Fibroblast of gingiva (primary cell): ENCODE results near the gene ITGB7.

Experiments
- DNase-seq: peaks from one replicate; pipeline ENCODE4 v3.0.0-alpha.2; 2011; ENCODE audit warnings: low read depth

Gene ITGB7

DNA sequence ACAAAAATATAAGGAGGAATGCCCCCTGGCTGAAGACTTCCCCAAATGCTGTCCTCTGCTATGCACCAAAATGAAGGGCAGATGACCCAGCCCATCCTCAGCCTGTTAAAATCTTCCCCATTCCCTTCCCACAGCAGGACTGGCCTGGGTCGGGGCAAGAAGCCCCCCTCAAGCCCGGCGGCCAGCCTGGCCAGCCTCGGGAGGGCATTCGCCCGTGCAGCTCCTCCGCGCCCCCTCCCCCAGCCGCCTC is 24.5 kb upstream of the ITGB7 start:
- DNase-seq, result no peak

DNA sequence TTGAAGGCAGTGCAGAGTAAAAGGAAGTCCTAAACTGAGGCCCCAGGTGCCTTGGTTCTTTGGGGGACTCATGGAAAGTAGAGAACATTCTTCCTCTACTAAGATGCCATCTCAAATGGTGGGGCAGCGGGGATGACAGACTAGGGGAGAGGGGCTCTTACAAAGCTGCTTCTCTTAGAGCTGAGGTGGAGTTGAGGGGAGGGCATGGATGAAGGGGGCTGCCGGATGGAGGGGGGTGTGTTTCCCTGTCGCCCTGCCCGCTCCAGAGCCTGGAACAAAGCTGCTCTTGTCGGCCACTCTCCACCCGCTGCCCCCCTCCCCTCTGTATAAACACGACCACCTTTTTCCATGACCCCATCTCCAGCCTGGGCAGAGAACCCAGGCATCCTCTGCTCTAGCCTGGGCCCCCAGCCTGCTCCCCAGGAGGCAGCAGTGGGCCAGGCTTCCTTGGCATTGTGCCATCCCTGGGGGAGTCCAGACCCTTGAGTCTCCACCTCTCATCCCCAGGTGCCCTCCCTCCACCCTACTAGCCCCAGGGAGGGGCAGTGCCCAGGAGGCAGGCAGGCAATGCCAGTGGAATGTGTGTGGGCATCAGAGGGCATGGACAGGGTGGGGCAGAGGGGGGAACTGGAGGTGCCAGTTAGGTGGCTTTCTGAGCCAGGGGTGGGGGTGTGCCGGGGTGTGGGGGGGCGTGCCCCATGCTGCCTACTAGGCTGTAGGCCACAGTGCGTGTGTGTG is 23.2 kb upstream of the ITGB7 start:
- DNase-seq, result no peak

DNA sequence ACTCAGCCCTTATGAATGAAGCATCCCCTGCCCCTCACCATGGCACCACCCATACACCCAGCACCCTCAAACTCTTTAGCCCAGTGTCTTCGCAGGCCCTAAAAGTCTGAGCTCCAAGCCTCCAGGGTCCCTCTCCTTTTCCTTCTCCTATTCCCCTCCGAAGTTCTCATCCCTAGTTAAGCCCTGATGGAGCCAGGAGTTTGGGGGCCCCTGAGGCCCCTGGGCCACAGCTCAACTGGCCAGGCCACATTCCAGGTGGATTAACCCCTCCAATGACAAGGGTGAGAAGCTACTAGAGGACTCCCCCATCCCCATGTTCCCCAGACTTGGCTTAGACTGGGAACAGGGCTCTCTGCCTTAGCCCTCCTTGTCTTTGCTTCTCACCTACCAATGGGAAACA is 22.4 kb upstream of the ITGB7 start:
- no peak for DNase-seq

DNA sequence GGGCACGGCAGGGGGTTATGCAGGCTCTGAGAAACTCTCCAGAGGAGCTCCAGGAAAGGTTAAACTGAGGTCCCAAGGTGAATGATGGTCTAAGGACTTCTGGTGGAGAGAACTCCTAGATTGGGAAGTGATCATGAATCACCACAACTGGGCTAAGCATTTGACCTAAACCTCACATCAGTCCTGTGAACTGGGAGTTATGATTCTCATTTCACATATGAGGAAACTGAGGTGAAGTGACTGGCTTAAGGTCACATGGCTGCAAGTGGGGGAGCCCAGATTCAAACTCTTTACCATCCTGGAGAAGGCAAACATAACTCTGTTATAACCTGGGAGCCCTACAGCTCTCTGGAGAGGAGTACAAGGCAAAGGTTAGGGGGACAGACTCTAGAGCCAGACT is 20.8 kb upstream of the ITGB7 start:
- DNase-seq, result no peak

DNA sequence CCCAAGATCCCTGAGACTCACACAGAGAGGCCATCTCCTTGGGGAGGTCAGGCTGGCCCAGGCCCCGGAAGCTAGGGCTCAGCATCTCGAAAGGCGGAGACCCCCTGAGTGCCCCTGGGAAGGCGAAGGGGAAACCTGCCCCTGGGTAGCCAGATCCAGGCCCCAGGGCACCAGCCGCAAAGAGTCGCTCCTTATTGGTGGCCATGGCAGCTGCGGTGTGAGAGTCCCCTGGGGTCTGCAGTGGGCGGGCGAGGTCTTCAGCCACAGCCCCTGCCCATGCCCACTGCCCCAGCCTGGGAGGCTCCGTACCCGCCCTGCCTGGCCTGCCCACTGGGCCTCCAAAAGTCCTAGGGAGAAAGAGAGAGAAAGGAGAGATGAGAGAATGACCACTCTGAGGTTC is 20.3 kb upstream of the ITGB7 start:
- no peak for DNase-seq

DNA sequence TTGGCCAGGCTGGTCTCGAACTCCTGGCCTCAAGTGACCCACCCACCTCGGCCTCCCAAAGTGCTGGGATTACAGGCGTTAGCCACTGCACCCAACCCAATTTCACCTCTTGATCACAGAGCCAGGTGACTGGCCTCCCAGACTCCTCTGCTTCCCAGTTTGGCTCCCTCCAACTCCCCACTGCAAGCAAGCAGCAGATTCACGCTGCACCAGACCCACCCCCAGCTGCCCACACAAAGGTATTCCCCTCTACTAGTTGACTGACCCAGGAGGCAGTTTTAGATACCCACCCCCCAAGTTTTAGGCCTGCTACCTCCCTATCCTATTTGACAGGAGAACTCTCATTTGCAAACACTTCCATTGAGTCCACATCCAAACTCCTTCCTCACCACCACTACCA is 19.8 kb upstream of the ITGB7 start:
- DNase-seq, result no peak

DNA sequence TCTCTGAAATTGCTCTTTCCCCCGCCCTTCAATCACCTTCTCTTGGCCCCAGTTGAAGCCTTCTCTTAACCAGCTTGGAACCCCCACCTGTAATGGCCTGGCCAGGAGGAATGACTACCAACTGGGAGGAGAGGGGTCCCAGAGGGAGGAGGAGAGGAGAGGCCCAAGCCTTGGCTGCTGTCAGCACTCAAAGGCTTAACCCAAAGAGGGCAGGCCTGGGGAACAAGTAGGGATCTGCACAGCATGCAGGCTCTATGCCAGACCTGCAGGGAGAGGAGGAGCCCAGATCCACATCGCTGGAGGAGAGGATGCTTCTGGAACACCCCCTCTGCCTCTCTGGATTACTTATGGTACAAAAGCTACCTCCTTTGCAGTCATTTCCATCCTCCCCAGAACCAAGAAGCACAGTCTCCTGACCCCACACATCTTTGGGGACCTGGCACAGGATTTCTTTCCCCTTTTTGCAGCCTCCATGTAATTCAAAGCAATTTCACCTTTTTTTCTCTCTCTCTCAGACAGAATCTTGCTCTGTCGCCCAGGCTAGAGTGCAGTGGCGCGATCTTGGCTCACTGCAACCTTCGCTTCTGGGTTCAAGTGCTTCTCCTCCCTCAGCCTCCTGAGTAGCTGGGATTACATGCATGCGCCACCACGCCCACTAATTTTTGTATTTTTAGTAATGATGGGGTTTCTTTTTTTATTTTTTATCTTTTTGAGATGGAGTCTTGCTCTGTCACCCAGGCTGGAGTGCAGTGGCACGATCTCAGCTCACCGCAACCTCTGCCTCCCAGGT is 18.8 kb upstream of the ITGB7 start:
- no peak for DNase-seq

DNA sequence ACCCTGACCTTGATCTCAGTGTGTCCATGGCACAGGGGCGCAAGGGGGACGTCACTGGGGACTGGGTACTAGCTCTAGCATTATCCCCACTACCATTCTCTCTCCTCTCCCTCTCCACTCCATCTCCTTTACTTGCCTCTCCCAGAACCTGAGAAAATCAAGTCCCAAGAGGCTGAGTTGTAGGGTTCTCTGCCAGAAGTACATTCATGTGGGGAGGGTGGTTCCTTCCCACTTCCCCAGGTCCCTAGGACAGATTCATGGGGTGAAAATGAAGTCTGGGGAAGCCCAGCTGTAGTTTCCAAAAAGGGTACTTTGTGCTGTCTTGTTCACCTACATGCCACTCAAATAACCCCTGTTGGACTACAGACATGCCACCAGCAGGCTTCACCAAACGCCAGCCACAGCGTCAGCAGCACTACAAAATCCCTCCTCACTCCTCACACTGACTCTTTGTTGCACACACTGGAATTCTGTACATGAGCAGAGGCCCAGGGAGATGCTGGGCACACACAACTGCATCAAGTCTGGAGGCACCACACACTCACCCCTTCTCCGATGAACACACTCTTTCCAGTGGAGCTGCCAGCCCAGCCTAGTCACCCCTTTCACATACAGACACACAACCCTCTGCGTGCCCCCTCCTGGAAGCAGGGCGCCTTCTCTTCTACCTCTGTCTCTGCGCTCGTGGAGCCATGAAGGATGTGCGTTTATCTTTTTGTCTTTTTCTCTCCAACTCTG is 18.0 kb upstream of the ITGB7 start:
- DNase-seq, result peak; percentile 66

DNA sequence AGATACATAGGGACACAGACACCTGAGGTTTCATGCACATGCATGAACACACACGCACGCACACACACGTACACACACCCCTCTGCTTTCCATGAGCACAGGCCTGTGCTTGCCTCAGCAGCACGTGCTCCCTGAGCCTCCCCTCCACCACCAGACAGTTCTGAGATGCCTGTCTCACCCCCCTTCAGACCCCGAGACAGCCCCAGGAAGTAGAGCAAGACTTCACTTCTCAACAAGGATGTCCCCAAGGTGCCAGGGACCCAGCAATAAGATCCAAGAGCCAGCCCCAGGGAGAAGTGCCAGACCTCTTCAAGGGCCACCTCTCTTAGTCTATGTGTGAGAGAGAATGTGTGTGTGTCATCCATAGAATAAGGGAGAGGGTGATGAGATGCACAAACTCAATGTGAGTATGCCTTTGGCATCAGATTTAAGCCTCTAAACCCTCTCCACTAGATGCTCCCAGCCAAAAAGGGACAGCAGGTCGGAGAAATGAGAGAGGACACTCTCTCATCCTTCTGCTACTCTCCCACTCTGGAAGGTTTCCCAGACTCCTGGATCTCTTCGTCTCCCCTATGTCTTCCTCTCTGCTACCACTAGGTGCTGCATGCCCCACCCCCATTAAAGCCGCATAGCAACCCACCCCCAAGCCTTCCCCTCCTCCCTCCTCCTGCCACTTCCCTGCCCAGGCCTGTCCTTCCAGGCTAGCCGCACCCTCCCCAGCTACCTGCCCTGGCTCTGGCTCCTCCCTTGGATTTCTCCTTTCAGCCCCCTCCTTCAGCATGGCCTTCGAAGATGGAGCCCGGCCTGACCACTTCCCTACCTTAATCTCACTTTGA is 17.2 kb upstream of the ITGB7 start:
- DNase-seq, result no peak

DNA sequence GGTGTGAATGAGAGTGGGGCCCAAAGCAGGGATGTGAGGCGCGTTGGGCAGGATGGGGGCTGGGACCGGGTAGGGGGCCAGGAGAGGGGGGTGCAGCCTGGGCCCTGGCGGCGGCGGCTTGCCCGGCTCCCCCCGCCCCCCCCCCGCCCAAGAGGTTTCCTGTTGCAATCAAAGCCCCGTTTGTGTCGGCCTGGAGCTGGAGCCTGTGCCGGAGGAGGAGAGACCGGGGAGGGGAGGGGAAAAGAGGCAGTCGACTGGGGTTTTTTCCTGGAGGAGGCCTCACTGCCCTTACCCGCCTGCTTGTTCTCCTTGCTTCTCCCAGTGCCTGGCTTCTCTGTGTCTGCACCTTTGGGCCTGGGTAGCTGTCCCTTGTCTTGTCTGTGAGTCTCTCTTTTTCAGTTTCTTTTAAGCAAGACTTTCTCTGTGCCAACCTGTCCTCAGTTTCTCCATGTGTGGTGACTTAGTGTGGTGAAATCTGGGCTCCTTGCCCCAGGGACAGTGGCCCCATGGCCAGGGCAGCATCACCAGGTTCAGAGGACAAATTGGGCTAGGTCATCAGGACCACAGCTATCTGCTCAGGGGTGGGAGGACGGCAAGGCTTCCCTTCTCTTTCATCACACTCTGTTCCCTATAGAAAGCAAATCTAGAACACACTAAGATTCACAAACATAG is 16.5 kb upstream of the ITGB7 start:
- DNase-seq, result peak; percentile 55

DNA sequence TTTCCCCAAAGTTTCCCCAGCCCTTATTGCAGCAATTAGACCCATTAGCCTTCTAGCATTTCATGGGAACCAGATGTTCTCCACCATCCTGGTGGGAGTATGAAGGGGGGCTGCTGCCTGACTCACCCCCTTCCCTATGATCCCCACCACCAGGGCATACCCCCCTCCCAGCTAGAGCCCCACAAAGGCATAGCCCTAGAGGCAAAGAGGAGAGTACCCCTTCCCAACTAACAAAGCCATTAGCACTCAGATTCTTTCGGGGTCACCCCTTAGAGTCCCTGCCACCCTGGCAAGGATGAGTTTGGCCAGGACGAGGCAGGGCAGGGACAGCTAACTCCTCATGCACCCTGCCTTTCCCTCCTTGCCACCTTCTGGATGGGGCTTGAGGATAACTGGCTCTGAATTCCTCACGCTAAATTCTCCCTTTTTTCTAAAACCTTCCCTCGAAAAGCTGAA is 15.8 kb upstream of the ITGB7 start:
- no peak for DNase-seq

DNA sequence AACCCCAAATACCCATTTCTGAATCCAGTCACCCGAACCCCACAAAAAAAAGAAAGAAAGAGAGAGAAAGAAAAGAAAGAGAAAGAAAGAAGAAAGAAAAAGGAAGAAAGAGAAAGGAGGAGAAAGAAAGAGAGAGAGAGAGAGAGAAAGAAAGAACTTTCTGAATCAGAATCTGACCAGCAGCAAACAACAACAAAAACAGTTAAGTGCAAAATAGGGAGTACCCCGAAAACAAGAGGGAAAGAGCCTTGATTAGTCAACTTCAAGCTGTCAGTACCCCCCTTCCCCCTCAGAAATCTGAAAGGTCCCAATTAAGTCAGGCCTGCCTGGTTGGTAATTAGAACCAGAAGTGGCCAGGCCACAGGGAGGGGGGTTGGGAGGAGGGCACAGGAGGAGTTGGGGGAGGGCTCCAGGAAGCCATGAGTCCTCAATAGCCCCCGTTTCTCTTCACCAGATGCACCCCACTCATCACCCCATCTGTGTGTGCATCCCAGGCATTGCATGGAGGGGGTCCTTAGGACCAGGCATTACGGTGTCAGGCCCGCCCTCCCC is 15.2 kb upstream of the ITGB7 start:
- DNase-seq, result peak; percentile 57

DNA sequence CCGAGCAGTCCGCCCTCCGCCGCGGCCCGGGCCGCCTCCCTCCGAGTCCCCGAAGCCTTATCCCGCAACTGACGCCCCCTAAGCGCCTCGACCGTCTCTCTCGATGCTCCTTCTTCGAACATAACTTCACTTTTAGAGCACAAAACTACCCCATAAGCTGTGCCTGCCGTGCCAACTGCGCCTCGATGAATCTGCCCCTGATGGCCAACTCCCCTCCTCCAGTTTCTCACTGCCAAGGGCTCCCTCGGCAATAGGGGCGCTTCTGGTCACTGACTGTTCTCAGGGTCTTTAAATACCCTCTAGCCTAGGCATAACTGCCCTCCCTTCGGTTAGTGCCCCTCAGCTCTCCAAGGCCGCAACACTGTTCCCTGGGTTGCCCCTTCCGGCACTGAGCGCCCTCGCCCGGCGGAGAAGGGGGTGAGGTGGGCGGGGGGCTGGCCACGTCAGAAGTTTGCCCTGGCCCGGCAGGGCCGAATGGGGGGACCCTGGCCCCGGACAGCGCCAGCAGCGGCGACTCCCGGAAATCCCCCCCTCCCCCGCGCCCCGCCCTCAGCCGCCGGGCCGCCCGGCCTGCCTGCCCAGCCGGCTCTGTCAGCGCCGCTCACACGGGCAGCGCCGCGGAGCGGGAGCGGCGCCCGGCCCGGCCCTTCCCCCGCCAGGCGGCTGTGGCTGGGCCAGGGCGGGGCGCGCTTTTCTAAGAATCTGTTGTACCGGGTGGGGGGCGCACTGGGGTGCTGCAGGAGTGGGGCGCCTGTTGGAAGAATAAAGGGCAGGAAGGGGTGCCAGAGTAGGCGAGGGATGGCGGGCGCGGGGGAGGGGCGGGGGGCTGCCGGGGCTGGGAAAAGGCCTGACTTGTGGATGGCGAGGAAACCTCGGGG is 14.4 kb upstream of the ITGB7 start:
- peak; percentile 46 for DNase-seq

DNA sequence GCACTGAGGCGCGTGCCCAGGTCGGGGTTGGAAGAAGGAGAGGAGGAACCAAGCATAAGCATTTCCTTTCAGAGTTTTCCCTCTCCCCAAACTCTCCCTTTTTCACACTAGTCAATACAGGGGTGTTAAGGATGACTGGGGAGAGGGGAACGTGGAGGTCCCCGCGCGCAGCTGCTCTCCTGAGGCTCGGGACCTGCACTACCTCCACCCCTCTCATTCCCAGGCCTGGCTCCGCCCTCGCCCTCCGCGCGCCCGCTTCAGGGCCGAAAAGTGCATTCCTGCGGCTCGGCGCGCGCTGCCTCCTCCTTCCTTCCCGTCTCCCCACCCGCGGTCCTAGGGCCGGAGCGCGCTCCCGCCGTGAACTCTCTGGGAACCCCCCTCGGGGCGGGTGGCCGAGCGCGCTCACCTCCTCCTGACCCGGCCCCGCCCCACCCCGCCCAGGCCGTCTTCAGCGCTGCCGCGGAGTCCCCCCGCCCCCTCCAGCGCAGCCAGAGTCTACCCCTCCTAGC is 13.7 kb upstream of the ITGB7 start:
- DNase-seq, result peak; percentile 93

DNA sequence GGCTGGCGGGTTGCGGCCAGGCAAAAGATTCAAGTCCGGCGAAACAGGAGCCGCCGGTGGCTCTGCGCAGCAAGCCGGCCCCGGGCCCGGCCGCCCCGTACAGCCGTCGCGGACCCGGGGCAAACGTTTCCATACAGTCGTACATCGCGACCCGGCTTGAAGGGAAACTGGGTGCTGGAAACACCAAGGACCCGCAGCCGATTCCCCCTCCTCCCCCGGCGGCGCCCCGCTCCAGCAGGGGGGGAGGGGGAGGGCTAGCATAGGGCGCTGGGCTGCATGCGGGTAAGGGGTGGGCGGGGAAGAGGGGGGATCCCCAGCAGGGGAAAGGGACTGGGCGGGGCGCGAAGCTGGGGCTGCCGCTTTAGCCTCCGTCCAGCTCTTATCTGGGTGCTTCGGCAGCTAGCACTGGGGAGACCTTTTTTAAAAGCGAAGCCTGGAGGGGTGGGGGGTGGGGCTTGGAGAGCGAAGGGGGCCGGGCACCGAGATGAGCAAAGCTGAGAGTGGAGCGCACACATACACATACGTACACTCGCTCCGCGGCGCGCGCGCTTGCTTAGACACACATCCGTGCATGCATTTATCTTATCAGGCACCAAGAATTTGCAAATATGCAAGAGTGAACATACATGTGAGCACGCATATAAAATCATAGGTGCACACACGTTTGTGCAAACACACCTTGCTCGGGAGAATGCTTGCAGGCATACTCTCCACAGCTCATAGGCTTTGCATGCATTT is 13.1 kb upstream of the ITGB7 start:
- peak; percentile 81 for DNase-seq

DNA sequence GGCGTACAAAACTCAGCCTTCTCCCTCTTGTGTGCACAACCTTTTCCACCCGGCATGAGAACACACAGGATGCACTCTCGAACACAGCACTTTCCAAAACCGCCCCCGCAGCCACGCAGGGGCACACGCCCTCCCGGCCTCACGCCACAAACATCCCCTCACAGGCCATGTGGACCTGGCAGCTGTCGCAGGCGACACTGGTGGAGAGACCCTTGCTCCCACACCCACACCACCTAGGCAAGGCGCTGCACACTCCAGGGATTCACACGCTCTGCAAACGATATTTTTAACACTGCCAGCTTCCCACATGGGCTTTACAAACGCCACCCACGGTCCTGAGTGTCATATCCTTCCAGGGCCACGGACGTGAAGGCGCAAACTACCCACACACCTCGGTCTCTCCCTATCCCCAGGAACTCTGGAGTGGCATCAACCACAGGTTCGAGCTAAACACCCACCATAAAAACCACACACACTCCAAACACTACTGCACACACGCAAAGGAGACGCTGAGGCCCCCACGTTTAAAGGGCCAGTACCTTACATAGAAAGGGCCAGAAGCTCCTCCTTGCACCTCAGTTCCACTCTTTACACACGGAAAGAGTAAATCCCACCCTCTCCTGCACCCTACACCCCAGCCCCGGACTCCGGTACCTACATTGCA is 12.4 kb upstream of the ITGB7 start:
- DNase-seq, result no peak

DNA sequence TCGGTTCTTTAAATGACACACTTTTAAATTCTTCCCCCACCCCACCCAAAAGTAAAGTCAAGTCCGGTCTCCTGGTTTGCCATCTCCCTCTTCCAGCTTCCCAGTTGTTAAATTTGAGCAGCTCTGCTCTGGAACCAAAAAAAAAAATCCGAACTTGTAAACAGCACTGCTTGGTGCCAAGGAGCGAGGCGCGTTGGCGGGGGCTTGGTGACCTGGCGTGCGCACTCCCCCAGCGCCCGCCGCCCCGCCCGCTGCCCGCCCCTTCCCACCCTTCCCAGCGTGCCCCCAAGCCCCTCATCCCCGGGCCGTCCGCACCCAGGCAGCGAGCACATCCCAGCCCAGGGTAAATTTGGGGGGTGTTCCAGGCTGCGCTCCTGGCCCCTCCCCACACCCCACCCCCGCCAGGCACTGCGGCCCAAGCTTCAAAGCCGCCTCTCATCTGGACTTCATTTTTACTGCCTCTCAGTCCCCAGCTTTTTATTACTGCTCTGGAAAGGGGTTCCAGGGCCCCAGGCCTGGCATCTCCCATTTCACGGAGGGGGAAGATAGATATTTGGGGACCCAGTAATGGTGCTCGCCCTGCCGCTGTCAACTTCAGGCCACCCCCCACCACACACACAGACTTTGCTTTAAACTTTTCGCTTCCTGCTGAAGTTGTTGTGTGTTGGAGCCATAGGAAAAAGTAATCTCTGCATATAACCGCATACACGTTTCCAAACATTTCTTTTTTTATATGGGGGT is 11.7 kb upstream of the ITGB7 start:
- DNase-seq, result peak; percentile 57

DNA sequence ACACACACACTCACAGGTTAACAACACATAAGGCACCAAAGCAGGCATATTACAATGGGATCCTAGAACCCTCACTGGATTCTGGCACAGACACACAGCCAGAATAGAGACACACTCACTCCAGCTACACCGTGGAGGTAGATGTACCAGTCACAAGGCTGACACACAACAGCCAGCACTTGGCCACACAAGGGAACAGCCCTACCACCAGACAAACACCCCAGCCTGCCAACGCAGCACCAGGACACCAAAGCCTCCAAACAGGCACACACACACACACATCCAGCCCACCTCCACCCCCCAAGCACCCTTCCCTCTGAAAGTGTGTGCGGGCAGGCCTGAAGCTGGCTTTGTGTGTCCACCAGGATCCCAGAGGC is 10.9 kb upstream of the ITGB7 start:
- peak; percentile 33 for DNase-seq
